A673 (cell line): ENCODE measurements around the gene PTPN12. TPM values are rescaled to one million over a fixed set of nuclear protein-coding genes. Genes with fewer than 3 reads are reported as not detected.

Experiments
- BruUV-seq: library from RNA; stranded (reverse); fragments of 400-500 nt; replicated peaks from 2 replicates; lab custom pipeline; 2021; lab: Mats Ljungman, UMichigan
- CTCF ChIA-PET: fragments of 300-600 bp; sonication (Branson Sonifier 250); formaldehyde crosslinking; loops from one replicate; lab custom pipeline; 2022; ENCODE audit warnings: antibody characterized with exemption; lab: Charles Lee
- POLR2A ChIA-PET: fragments of 300-600 bp; sonication (Branson Sonifier 250); formaldehyde crosslinking; loops from one replicate; lab custom pipeline; 2022; ENCODE audit warnings: antibody characterized with exemption; ENCODE audit not compliant: low non-redundant PET; lab: Charles Lee
- DNase-seq: peaks from one replicate; pipeline ENCODE4 v3.0.0-alpha.2; 2015; ENCODE audit warnings: low spot score
- H3K27ac ChIP-seq: fragments of 200-600 bp; sonication (generic); 2 replicates; pipeline ENCODE4 v1.5.1; 2016; ENCODE audit warnings: mixed run types, low read depth, mild to moderate bottlenecking, mixed read lengths, antibody characterized with exemption, low read length; ENCODE audit not compliant: poor library complexity, severe bottlenecking
- H3K27me3 ChIP-seq: fragments of 200-600 bp; sonication (generic); replicated peaks from 2 replicates; pipeline ENCODE4 v1.6.1; 2017; ENCODE audit warnings: mixed run types, low read depth, mild to moderate bottlenecking, mixed read lengths, antibody characterized with exemption, low read length; ENCODE audit not compliant: insufficient read depth, poor library complexity
- H3K36me3 ChIP-seq: fragments of 200-600 bp; sonication (generic); 2 replicates; pipeline ENCODE4 v1.6.1; 2016; ENCODE audit warnings: mixed run types, mild to moderate bottlenecking, mixed read lengths, antibody characterized with exemption, low read length; ENCODE audit not compliant: insufficient read depth, poor library complexity, severe bottlenecking
- H3K4me1 ChIP-seq: fragments of 200-600 bp; sonication (generic); 2 replicates; pipeline ENCODE4 v1.6.1; 2017; ENCODE audit warnings: mixed run types, mild to moderate bottlenecking, mixed read lengths, antibody characterized with exemption, low read length; ENCODE audit not compliant: insufficient read depth, poor library complexity, severe bottlenecking
- H3K4me3 ChIP-seq: fragments of 200-600 bp; sonication (generic); 2 replicates; pipeline ENCODE4 v1.5.1; 2016; ENCODE audit warnings: low read depth, mixed run types, mild to moderate bottlenecking, mixed read lengths, low read length; ENCODE audit not compliant: poor library complexity, severe bottlenecking
- H3K9me3 ChIP-seq: fragments of 200-600 bp; sonication (generic); 2 replicates; pipeline ENCODE4 v1.6.1; 2016; ENCODE audit warnings: mixed run types, low read depth, mild to moderate bottlenecking, mixed read lengths, antibody characterized with exemption, low read length; ENCODE audit not compliant: poor library complexity, severe bottlenecking
- EZH2 ChIP-seq: fragments of 200-600 bp; sonication (generic); IDR thresholded peaks from 2 replicates; pipeline ENCODE4 v1.6.1; 2017; ENCODE audit warnings: borderline replicate concordance, low read depth, mild to moderate bottlenecking, mixed read lengths, antibody characterized with exemption, low read length; ENCODE audit not compliant: poor library complexity, severe bottlenecking
- intact Hi-C: fragments of 100-400 bp; cut with micrococcal nuclease; formaldehyde crosslinking; loops from one replicate; pipeline ENCODE4 v1.10.0; 2022; ENCODE audit not compliant: unreplicated experiment
- total RNA-seq: library from RNA; stranded (reverse); gene quantifications from 2 replicates; pipeline ENCODE4 v1.2.3, GENCODE V29; 2021
- TF ChIP-seq, protein P1 (sequence below): fragments of 300-800, 200-600 bp; sonication (generic); conservative IDR thresholded peaks from 2 replicates; pipeline ENCODE4 v1.5.1; 2017; ENCODE audit warnings: low read depth, mild to moderate bottlenecking, antibody characterized with exemption, low read length, moderate library complexity, mixed read lengths

PTPN12 gene
- total RNA-seq, 1 experiment from 2014 or later: 63.3 TPM

- Histone ChIP-seq H3K36me3 (no peaks in the 10 kb centered on the region), H3K4me1 (no peaks in the 10 kb centered on the region), H3K27ac (no peak overlapping the region), H3K27me3 (no peaks in the 10 kb centered on the region), H3K4me3 (no peak overlapping the region), H3K9me3 (no peaks in the 10 kb centered on the region)
- ChIA-PET POLR2A (no interaction called here), CTCF (no interaction called here)
- no peak for DNase-seq
- TF ChIP-seq, protein P1, sequence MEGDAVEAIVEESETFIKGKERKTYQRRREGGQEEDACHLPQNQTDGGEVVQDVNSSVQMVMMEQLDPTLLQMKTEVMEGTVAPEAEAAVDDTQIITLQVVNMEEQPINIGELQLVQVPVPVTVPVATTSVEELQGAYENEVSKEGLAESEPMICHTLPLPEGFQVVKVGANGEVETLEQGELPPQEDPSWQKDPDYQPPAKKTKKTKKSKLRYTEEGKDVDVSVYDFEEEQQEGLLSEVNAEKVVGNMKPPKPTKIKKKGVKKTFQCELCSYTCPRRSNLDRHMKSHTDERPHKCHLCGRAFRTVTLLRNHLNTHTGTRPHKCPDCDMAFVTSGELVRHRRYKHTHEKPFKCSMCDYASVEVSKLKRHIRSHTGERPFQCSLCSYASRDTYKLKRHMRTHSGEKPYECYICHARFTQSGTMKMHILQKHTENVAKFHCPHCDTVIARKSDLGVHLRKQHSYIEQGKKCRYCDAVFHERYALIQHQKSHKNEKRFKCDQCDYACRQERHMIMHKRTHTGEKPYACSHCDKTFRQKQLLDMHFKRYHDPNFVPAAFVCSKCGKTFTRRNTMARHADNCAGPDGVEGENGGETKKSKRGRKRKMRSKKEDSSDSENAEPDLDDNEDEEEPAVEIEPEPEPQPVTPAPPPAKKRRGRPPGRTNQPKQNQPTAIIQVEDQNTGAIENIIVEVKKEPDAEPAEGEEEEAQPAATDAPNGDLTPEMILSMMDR: no peak
- no peak for TF ChIP-seq EZH2
- BruUV-seq: no TSS peak
- intact Hi-C loops: no loop called here
Measured at GRCh38 chr7:77524731-77525130, 12.4 kb upstream of the PTPN12 start.

- TF ChIP-seq, protein P1: no peak
- TF ChIP-seq EZH2: no peak
- intact Hi-C loops: no loop called here
- CTCF ChIA-PET: no interaction called here
- Histone ChIP-seq H3K4me3 (no peak overlapping the region), H3K4me1 (no peaks in the 10 kb centered on the region), H3K9me3 (no peaks in the 10 kb centered on the region), H3K27me3 (no peaks in the 10 kb centered on the region), H3K36me3 (no peaks in the 10 kb centered on the region), H3K27ac (no peak overlapping the region)
- no TSS peak for BruUV-seq
- POLR2A ChIA-PET: no interaction called here
- DNase-seq: no peak
Measured at GRCh38 chr7:77525231-77525630, 11.9 kb upstream of the PTPN12 start.

DNA sequence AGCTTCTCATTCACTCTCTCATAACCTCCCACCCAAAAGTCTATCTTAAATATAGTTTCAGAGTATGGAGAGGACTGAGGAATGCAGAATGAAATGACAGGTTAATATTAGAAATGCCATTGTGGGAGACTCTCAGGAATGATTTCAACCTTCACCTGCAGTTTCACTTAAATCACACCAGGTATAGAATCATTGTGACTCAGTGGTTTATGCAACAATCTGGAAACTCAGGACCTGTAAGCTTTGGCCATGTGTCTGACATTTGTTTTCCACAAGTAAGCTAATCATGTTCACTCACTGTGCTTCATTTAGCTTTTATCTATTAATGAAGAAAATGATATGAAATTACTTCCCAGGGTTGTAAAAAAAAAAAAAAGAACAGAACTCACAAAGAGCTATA lies 8.7 kb upstream of the PTPN12 start:
- no peaks in the 10 kb centered on the region for H3K9me3 ChIP-seq
- no peak overlapping the region for H3K4me3 ChIP-seq
- no peak for DNase-seq
- H3K27ac ChIP-seq: no peak overlapping the region
- TF ChIP-seq, protein P1: no peak
- no peaks in the 10 kb centered on the region for H3K4me1 ChIP-seq
- ChIA-PET CTCF (no interaction called here), POLR2A (no interaction called here)
- H3K27me3 ChIP-seq: no peaks in the 10 kb centered on the region
- intact Hi-C loops: no loop called here
- no TSS peak for BruUV-seq
- no peaks in the 10 kb centered on the region for H3K36me3 ChIP-seq
